ENCODE results near the gene CYTH4.

The CYTH4 gene

DNA sequence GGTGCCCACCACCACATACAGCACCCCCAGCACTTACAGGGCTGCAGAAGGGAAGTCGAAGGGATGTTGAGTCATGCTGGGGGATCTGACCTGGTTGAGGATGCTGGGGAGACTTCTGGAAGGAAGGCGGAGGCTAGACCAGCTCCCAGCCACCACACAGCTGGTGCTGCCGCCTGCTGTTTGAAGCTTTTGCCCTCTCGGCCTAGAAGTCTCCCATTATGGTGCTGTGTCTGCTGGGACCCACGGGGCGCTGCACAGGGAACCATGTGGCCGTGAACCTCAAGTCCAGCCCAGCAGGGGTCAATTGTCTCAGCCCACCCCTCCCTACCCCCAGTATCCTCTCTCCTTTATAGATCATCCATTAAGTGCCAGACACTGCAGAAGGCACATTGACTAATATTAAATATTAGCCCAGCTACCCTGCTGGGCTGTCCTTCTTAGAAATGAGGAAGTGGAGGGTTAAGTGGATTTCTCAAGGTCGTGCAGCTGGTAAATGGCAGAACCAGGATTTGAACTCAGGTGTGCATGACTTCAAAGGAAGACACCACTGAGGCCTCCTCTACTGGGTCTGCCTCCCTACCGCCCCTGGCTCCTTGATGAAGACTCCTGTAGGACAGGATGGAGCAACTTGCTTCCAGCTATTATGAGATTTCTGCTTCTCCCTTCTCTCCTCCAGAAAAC, 49.7 kb downstream of the CYTH4 start:
- DNase-seq: no peak

DNA sequence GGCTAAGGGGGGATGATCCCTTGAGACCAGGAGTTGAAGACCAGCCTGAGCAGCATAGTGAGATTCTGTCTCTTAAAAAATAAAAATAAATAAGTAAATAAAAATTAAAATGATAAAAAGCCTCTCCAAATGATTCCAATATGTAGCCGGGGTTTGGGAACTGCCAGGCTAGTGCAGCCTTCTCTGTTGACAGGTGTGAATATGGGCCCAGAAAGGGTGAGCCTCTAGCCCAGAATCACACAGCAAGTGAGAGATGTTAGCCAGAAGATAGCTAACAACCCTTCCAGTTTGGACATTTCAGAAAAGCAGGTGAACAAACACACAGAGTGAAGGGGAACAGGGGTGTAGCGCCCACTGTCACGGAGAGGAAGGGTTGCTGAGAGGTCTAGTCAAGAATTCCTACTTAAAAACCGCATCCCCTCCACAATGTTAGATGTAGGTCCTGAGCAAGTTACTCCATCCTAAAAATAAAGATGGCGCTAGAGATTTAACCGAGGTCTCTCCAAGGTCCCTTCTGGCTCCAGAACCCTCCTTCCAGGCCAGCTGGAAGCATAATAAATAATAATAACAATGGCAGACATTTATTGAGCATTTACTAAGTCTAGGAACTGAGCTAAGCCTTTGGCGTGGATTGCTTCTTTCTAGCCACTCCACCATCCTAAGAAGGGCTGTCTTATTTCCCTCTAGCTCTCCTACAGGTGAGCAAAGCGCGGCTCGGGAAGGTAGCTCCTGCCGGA, 51.6 kb downstream of the CYTH4 start:
- DNase-seq: no peak

DNA sequence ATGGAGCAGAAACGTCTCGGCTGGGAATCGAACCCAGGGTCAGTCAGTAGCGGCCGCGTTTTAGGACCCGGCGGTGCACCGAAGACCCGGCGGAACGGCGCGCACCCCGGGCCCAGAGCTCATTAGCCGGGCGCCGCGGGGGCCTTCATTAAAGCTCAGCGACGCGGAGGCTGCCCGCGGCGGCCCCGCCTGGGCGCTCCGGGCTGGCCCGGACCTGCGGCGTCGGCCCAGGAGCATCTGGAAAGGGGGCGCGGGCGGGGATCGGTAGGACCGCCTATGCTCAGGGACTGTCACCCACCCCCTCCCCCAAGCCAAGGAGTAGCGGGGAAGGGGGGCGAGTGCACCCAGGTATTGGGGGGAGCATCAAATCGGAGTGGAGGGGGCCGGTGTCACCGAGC, 52.2 kb downstream of the CYTH4 start:
- no peak for DNase-seq

DNA sequence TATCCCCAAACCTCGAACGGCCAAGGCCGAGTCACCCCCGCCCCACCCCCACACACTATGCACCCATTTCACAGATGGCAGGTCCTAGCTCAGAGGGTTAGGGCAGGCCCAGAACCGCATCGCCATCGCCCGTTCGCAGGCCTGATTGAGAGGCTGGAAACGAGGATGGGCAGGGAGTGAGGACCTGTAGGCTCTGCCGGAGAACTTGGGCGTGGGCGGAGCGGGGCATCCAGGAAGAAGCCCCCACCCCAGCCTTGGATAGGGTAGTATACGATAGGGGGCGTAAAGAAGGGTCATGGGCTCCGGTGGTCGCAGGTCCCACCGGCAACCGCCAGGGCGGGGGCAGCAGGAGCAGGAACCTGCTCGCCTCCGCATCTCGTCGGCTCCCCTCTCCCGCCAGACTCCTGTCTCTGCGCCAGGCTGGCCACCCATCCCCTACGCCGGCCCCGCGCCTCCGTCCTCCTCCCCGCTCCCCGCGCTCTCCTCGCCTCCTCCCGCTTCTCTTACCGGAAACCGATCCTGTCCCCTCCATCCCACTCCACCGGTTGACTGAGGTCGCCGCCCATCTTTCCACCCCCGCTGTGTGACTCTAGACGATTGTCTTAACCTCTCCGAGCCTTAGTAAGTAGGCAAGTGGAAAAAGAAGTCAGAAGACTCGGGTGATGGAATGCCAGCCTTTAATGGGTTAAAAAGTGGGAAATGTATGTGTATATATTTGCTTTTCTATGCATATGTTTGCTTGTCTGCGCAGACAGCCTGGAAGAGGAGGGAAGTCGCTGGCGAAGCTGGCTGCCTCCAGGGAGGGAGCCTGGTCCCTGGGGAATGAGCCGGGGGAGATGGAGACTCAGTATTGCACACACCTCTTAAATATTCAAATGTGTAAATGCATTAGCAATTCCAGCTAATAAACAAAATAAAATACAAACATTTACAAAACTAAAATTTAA, 52.8 kb downstream of the CYTH4 start:
- DNase-seq: no peak

DNA sequence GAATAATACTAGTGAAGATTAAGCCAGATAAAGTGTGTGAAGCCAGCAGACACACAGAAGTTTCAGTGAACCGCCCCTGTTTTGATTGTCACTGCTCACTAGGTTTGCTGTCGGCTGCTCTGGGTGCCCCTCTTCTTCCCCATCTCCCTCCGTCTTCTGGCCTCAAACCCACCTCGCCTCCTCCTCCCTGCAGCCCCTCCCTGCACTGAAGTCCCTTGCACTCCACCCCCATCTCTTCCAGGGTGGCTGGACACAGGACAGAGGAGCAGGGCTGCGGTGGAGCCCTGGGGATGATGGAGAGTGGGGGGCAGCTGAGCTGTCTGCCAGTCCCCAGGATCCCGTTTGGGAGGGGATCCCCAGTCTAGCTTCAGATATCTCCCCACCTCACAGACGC, 53.5 kb downstream of the CYTH4 start:
- DNase-seq: no peak

DNA sequence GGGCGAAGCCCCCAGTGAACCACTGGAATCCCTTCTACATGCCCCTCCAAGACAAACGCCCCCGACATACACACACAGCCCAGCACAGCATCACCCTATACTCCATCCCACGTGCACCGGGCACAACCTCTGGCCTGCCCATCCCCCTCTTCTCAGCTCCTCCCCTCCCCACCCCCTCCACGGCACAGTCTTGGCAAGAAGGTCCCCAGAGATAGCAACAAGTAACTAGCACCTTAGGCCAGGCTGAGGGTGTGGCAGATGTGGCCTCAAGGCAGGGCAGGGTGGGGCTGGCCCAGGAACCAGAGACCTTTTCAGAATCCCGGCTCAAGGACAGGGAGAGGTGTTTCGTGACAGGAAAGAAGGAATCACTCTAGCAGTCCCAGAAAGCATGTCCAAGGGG, 54.3 kb downstream of the CYTH4 start:
- DNase-seq: no peak

DNA sequence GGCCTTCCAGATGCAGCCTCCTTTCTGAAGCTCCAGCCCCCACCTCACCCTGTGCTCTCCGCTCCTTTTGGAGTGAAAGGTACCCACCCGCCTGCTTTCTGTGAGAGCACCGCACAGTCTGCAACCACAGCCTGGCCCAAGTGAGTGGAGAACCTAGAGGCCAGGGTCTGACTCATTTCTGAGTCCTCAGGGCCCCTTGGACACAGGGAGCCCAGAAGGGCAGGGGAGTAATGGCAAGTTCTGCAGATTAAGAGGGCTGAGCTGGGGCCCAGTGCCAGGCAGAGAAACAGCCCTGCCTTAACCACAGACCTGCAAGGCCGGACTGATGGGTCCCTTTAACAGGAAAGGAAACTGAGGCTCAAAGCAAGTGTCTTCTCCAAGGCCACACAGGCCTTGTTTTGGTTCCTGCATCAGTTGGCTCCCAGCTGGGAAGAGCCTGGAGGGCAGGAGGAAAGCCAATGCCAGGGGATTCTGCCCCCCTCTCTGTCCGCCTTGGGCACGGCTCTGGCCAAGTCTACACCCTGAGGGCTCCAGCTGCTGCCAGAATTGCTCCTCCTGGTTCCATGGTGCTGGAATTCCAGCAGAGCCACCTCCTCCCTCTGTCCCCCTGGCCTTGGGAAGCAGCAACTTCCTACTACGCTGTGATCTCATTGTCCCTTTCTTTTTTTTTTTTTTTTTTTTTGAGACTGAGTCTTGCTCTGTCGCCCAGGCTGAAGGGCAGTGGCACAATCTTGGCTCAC, 55.1 kb downstream of the CYTH4 start:
- DNase-seq: peak; percentile 40

DNA sequence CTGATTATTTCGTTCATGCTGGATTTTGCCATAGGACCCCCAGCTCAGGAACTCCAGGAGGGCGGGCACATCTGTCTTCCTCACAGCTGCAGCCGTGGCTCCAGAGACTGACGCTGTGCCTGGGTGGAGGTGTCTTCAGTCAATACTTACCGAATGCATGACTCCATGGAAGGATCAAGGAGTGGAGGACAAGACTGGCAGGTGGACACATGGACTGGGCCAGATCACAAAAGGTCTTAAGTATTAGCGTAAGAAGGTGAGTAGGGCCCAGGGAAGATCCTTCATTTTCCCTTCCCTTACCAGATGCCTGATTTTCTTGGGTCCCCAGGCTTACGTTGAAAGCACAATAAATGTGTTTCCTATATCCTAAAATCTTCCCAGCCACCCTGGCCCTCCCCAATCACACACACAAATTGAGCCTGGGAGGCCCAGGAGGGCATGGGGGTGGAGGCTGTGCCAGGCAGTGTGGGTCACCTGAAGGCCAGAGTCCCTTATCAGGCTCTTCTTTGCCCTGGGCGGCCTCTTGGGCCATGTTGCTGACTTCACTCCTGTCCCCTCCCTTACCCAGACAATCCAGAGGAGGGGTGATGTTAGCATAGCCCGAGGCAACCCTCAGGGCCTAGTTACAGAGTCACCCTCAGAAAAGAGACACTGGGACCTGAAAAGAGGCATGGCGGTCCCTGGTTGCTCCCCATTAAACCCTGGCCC, 56.4 kb downstream of the CYTH4 start:
- no peak for DNase-seq

DNA sequence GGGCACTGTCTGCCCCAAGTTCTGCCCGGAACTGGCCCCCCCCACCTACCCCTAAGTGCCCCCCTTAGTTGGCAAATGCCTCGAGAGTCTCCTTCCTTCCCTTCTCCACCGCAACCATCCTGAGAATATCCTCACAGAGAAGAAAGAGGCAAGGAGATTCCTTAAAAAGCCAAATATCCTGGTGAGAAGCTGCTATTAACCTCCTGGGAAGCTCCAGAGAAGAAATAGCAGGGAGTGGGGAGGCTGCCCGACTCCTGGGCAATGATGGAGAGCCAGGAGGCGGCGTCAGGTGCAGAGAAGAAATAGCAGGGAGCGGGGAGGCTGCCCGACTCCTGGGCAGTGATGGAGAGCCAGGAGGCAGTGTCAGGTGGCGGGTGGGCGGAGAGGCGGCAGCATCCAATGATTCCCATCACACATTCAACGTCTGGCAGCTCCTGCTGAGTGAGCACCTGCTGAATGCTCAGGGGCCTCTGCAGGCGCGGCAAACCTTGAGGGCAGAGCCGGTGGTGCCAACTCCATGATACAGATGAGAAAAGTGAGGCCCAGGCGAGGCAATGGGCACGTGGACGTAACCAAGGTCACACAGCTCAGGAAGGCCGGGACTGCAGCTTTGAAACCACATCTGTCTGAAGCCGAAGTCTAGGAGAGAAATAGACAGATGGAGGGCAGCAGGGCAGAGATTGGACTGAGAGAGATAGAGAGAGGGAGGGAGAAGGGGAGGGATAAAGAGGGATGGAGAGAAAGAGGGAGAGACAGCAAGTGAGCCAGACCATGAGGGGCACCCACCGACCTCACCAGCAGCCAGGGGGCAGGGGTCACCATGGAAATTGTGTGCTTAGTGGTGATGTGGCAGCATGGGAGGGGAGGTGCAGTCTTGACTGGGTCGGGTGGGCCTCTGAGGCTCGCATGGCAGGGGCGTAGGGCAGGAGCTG, 58.3 kb downstream of the CYTH4 start:
- no peak for DNase-seq

DNA sequence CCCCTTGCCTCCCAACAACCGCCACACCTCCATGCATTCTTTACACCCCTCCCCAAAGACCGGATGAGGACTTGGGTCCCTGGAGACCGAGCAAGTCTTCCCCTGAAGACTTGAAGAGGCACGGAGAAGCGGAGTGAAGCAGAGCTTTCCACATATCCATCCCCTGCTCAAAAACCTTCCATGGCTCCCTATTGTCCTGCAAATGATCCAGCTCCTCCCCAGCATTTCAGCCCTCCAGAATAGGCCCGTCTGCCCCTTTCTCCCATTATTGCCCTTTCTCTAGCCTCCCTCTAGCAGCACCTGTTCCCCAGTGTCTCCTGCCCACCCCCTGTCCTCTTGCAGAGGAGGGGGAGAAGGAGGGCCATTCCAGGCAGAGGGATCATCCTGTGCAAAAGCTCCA, 59.8 kb downstream of the CYTH4 start:
- no peak for DNase-seq

DNA sequence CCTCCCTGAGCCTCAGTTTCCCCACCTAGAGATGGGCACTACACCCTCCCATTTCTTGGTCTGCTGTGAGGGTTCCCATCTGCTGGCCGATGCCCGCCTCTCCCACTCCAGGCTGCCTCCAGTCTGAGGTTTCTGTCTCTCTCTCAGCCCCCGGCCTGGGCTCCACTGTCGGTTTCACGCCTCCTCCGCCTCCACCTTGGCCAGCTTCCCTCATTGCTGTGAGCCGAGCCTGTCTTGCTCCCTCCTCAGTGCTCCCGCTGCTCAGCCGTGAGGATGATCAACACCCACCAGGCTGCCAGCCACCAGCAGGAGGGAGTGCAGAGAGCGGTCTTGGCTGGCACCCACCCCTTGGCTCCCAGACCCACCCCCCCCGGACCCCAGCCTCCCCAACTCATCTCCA, 61.0 kb downstream of the CYTH4 start:
- no peak for DNase-seq

DNA sequence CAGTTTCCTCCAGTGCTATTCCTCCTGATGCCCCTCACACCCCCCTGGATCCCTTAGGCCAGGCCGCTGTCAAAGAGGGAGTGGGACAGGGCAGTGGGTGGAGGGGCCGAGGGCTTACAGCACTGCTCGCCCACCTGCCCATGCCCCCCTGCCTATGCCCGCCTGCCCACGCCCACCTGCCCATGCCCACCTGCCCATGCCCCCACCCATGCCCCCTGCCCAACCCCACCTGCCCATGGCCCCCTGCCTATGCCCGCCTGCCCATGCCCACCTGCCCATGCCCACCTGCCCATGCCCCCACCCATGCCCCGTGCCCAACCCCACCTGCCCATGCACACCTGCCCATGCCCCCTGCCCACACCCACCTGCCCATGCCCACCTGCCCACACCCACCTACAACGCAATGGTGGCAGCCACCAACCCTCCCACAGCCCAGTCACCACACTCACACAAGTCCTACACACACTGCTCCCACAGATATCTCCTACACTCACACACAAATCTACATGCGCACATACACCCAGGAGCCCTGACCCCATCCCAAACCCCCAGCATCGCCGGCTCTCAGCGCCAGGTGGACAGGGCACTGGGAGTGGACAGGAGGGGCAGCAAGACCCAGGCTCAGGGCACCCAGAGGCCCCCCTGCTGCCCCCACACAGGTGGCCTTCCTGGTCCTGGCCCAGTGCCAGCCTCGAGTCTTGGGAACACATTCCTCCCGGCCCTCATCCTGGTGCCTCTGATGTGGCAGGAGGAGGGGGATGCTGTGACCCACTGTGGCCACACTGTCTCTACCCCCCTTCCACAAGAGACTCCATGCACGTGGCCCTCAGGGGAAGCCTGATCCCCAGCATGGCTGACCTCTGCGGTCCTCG, 61.8 kb downstream of the CYTH4 start:
- DNase-seq: no peak

DNA sequence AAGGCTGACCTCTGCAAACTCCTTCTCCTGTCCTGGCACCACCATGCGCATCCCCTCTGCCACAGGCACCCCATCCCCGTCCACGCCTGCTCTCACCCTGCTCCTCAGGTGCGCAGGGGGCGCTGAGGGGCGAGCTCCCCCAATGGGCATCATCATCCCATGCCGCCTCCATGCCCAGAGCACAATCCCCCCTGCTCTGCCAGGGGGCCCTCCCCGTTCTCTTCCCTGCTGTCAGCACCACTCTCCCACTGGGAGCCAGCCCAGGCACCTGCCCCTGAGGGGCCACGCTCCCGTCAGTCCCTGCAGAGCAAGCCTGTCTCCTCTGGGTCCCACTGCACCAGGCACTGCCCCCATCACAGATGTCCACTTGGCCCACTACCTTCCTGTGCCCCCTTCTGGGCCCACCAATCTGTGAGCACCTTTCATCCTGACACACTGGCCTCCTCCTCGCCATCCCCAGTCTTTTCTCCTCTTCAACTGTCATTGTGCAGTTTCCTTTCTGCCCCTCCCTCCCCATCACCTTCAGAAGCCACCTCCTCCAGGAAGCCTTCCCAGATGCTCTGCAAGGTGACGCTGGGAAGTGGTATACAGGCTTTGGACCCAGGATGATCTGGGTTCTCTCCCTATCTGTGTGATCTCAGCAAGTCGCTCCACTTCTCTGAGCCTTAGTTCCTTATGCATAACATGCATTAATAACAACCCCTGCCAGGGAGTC, 62.6 kb downstream of the CYTH4 start:
- DNase-seq: no peak

DNA sequence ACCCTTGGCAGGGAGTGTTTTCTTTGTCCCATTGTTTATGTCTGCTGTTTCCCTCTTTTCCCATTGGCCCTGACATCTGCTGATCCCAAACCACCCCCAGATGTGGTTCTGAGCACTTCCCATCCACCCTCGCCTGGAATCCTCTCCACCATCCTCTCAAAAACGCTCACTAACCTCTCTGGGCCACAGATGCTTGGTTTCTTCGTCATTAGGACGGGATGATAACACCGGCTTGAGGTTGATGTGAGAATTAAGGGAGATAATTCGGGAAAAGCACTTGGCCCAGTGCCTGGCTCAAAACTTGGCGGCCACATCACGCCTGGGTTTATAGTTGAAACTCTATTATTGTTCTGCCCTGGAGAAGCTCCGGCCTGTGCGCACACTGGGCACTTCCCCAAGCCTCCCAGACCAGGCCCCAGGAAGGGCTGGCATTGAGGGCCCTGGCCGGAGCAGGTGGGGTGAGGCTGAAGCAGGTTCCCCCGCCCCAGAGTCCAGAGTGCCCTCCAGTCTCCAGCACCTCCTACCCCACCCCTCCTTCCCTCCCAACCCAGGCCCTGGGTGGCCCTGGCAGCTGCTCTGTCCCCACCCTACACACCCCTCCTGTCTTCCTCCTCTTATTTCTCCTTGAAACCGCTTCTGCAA, 63.7 kb downstream of the CYTH4 start:
- peak; percentile 92 for DNase-seq

DNA sequence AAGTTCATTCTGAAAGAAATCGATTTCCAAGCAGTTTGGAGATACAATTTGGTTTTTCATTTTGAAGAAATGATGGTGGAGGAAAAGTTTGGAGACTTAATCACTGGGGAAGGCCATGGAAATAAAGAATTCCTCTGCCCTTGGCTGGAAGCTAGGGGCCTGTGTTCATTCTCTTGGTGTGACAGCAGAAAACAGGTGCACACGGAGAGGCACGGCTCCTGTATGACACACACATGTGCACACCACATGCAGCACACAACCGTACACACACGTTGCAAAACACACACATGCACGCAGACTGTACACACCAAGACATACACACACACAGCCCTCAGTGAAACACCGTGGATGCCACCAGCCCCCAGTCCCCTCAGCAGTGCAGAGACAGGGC, 64.2 kb downstream of the CYTH4 start:
- DNase-seq: no peak

DNA sequence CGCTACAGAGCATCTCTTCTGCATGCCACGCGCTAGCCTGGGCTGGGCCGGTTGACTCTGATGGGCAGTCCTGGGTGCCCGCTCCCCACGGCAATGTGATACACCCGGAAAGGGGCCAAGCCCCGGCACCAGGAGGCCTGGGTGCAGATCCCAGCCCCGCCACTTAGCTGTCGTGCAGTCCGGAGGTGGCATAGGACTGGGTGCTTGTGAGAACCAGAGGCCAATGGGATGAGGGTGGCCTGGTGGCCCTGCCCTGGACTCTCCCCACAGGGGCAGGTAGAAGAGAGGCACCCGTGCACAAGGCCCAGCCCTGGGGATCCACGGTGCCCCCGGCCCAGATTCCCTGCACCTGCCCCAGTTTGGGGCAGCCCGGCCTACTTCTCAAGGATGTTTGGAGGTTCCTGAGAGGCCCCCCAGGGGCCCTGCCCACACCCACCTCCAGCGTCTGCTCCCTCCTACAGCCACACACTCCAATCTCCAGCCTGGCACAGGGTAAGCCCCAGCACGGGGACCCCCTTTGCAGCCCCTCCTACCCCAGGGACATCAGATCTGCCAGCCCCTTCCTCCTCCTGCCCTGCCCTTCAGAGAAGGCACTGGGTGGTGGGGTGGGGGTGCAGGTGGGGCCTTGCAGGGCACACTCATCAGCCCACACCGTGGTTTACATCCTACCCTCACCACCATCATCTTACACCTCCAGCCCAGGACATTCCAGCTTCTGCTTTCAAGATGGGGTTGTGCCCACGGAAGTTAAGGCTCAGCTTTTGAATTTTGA, 66.9 kb downstream of the CYTH4 start:
- DNase-seq: no peak

DNA sequence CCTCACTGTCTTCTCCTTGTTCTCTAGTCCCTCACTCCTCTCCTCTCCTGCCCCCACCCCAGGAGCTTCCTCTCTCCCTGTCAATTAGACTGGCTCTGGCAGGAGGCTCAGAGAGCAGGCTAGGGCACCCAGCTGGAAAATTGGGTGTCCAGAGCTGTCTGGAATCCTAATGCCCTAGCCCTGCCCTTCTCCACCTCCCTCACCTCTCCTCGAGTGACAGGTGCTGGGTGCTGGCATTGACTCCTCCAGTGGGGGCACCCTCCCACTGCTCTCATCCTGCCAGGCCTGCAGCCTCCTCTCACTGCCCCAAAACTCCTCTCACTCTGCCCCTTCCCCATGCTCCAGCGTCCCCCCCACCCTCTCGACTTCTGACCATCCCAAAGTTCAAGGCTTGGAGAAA, 68.9 kb downstream of the CYTH4 start:
- DNase-seq: no peak

DNA sequence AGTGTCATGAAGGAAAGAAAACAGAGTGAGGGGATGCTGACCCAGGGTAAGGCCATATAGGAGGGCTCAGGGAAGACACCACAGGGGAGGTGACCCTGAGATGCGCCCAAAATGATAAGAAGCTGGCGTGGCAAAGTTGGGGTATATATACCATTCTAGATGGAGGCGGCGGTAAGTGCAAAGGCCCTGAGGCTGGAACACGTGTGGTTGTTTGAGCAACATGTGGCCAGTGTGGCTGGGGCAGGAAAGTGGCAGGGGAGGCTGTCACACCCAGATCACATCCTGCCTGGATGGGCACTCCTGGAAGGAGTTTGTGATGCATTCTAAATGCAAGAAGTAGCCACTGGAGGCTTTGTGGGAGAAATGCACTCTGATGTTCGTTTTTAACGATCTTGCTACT, 70.2 kb downstream of the CYTH4 start:
- DNase-seq: no peak

Measured in HCEC 1CT (cell line).